Keratinocyte (primary cell): ENCODE data around the gene TBCD. TPM values are rescaled to one million over a fixed set of nuclear protein-coding genes. Genes with fewer than 3 reads are reported as not detected.

Source experiments
- DNase-seq: peaks from one replicate; pipeline ENCODE4 v3.0.0-alpha.2; 2011; ENCODE audit warnings: low read depth, missing footprints, low spot score
- FAIRE-seq: peaks from 2 replicates; lab custom pipeline; 2011; peaks lifted over from hg19 to GRCh38; lab: Jason Lieb, UNC
- H2AFZ ChIP-seq: 2 replicates; pipeline ENCODE4 v1.6.0; 2012; ENCODE audit warnings: low read length, control low read depth, inconsistent platforms; ENCODE audit not compliant: control insufficient read depth
- H3K27ac ChIP-seq: 2 replicates; pipeline ENCODE4 v1.5.1; 2011; ENCODE audit warnings: low read length; ENCODE audit not compliant: control insufficient read depth, insufficient read depth
- H3K27me3 ChIP-seq: 3 replicates; pipeline ENCODE4 v1.6.0; 2011; ENCODE audit warnings: low read length; ENCODE audit not compliant: control insufficient read depth, insufficient read depth; ENCODE audit errors: extremely low read depth
- H3K36me3 ChIP-seq, 2 experiments: 2 replicates in 1 of 2; 3 replicates in 1 of 2; pipeline ENCODE4 v1.5.1; 2011; ENCODE audit warnings: low read length in 2 of 2, mild to moderate bottlenecking in 1 of 2; ENCODE audit not compliant: control insufficient read depth in 2 of 2, insufficient read depth in 2 of 2; ENCODE audit errors: extremely low read depth in 1 of 2
- H3K4me1 ChIP-seq: 3 replicates; pipeline ENCODE4 v1.5.1; 2011; ENCODE audit warnings: low read length; ENCODE audit not compliant: control insufficient read depth, insufficient read depth; ENCODE audit errors: extremely low read depth
- H3K4me2 ChIP-seq: 3 replicates; pipeline ENCODE4 v1.6.0; 2011; ENCODE audit warnings: low read depth, low read length; ENCODE audit not compliant: control insufficient read depth, insufficient read depth; ENCODE audit errors: extremely low read depth
- H3K4me3 ChIP-seq, 3 experiments: fragments of 200-600 bp in 1 of 3; sonication (generic) in 1 of 3; 2 replicates in 2 of 3; 3 replicates in 1 of 3; pipeline ENCODE4 v1.5.1; 2011 to 2016; ENCODE audit warnings: low read length in 3 of 3, mild to moderate bottlenecking in 3 of 3, control low read depth in 2 of 3, inconsistent platforms in 1 of 3, low read depth in 1 of 3, mixed read lengths in 1 of 3, mixed run types in 1 of 3, moderate library complexity in 1 of 3; ENCODE audit not compliant: control insufficient read depth in 2 of 3, insufficient read depth in 2 of 3; ENCODE audit errors: extremely low read depth in 1 of 3
- H3K79me2 ChIP-seq: 2 replicates; pipeline ENCODE4 v1.6.0; 2012; ENCODE audit warnings: low read length; ENCODE audit not compliant: control insufficient read depth, insufficient read depth
- H3K9ac ChIP-seq: 3 replicates; pipeline ENCODE4 v1.6.0; 2011; ENCODE audit warnings: low read length; ENCODE audit not compliant: control insufficient read depth, insufficient read depth; ENCODE audit errors: extremely low read depth
- H3K9me1 ChIP-seq: 3 replicates; pipeline ENCODE4 v1.6.0; 2011; ENCODE audit warnings: low read length; ENCODE audit not compliant: control insufficient read depth, insufficient read depth; ENCODE audit errors: extremely low read depth
- H3K9me3 ChIP-seq: 2 replicates; pipeline ENCODE4 v1.5.1; 2012; ENCODE audit warnings: low read depth, low read length; ENCODE audit not compliant: control insufficient read depth
- H4K20me1 ChIP-seq: 3 replicates; pipeline ENCODE4 v1.6.0; 2011; ENCODE audit warnings: low read length; ENCODE audit not compliant: control insufficient read depth, insufficient read depth; ENCODE audit errors: extremely low read depth
- EZH2 ChIP-seq: IDR thresholded peaks from one replicate; pipeline ENCODE4 v1.6.1; 2012; ENCODE audit warnings: inconsistent platforms, mild to moderate bottlenecking, low read length, moderate library complexity
- dilution Hi-C: fragments of 300-500 bp; cut with MboI; formaldehyde crosslinking; loops from one replicate; pipeline ENCODE4 v1.7.0; 2020; ENCODE audit warnings: low sequenced_read_pairs; ENCODE audit not compliant: extremely low pct_ligation_motif_present
- polyA plus RNA-seq, 5 experiments: library from polyadenylated mRNA; depleted of rRNA in 3 of 5; stranded (reverse) in 3 of 5; stranded (forward) in 1 of 5; unstranded in 1 of 5; fragments of >200 nt; gene quantifications; 1 replicate in 1 of 5; 2 replicates in 3 of 5; 3 replicates in 1 of 5; pipeline versions ENCODE4 v1.2.1 to v1.2.3, GENCODE V29; 2011 to 2012; ENCODE audit warnings: missing spikeins in 2 of 5, low read depth in 1 of 5, low replicate concordance in 1 of 5
- TF ChIP-seq, protein P1 (sequence below), 3 experiments: IDR thresholded peaks in 1 of 3; conservative IDR thresholded peaks in 1 of 3; optimal IDR thresholded peaks in 1 of 3; 2 replicates in 2 of 3; 3 replicates in 1 of 3; pipeline versions ENCODE3 to v1.5.1; 2011; ENCODE audit warnings: low read length in 3 of 3, mild to moderate bottlenecking in 3 of 3, moderate library complexity in 2 of 3, control low read depth in 1 of 3, inconsistent platforms in 1 of 3; ENCODE audit not compliant: insufficient read depth in 2 of 3; ENCODE audit errors: extremely low read depth in 1 of 3

TBCD gene
- polyA plus RNA-seq, 1 donor (not counting 4 experiments of a cell fraction or from before 2014, with no cell fraction given): 36.2 TPM

DNA sequence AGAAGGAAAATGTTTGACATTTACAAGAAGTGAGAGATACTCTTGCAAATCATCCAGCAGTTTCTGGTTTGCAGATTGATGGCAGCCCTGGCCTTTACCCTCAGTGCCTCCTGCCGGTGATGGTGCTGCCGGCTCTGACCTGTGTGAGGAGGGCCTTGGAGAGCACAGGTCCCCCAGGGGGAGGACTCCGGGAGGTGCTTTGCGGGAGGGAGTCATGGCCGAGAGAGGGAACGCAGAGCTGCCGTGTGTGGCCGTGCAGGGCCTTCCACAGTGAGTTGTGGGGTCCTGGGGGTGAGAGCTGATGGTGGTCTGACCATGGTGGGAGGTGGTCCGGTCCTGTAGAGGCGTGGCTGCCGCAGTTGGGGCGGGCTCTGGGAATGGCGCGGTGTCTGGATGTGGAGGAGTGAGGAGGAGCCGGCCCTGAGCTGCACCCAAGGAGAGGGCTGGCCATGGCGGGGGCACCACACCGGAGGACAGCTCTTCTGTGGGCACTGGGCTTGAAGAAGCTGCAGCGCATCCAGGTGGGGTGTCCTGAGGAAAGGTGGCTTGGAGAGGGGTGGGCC lies 116.0 kb downstream of the TBCD start:
- Histone ChIP-seq H3K4me2 (no peak overlapping the region), H3K4me3 (no peak overlapping the region), H3K36me3 (peaks cover 6 to 8% of the 10 kb centered on the region in 2 experiments), H4K20me1 (no peaks in the 10 kb centered on the region), H3K79me2 (peaks cover 19% of the 10 kb centered on the region), H2AFZ (no peak overlapping the region), H3K9ac (no peak overlapping the region), H3K4me1 (peaks cover 11% of the 10 kb centered on the region), H3K27me3 (no peaks in the 10 kb centered on the region), H3K9me1 (no peaks in the 10 kb centered on the region), H3K27ac (no peak overlapping the region), H3K9me3 (no peaks in the 10 kb centered on the region)
- dilution Hi-C loops: no loop called here
- TF ChIP-seq EZH2: no peak
- TF ChIP-seq, protein P1, sequence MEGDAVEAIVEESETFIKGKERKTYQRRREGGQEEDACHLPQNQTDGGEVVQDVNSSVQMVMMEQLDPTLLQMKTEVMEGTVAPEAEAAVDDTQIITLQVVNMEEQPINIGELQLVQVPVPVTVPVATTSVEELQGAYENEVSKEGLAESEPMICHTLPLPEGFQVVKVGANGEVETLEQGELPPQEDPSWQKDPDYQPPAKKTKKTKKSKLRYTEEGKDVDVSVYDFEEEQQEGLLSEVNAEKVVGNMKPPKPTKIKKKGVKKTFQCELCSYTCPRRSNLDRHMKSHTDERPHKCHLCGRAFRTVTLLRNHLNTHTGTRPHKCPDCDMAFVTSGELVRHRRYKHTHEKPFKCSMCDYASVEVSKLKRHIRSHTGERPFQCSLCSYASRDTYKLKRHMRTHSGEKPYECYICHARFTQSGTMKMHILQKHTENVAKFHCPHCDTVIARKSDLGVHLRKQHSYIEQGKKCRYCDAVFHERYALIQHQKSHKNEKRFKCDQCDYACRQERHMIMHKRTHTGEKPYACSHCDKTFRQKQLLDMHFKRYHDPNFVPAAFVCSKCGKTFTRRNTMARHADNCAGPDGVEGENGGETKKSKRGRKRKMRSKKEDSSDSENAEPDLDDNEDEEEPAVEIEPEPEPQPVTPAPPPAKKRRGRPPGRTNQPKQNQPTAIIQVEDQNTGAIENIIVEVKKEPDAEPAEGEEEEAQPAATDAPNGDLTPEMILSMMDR (optimal IDR thresholded peaks at IDR 0.05 in 1 of 3, IDR thresholded peaks at IDR 0.05 in 1 of 3, conservative IDR thresholded peaks at IDR 0.05 in 1 of 3; ENCODE audit: extremely low read depth in 1 of 3, insufficient read depth in 2 of 3, low read length in 3 of 3): no peak
- FAIRE-seq (no peak), DNase-seq (no peak)

- Histone ChIP-seq H3K9me1 (no peaks in the 10 kb centered on the region), H3K27ac (no peak overlapping the region), H3K27me3 (no peaks in the 10 kb centered on the region), H3K36me3 (peaks cover 8 to 13% of the 10 kb centered on the region in 2 experiments), H3K9ac (no peak overlapping the region), H3K9me3 (no peaks in the 10 kb centered on the region), H2AFZ (no peak overlapping the region), H3K4me3 (no peak overlapping the region), H3K4me1 (peaks cover 11% of the 10 kb centered on the region), H4K20me1 (no peaks in the 10 kb centered on the region), H3K79me2 (peaks cover 19% of the 10 kb centered on the region), H3K4me2 (no peak overlapping the region)
- dilution Hi-C loops: no loop called here
- FAIRE-seq: no peak
- no peak for DNase-seq
- TF ChIP-seq, protein P1 (optimal IDR thresholded peaks at IDR 0.05 in 1 of 3, IDR thresholded peaks at IDR 0.05 in 1 of 3, conservative IDR thresholded peaks at IDR 0.05 in 1 of 3; ENCODE audit: extremely low read depth in 1 of 3, insufficient read depth in 2 of 3, low read length in 3 of 3): no peak
- TF ChIP-seq EZH2: no peak
Observed at GRCh38 chr17:82868715-82869131, 116.9 kb downstream of the TBCD start.
